Osteoblast (primary cell): ENCODE measurements around the gene CPNE1. TPM values are rescaled to one million over a fixed set of nuclear protein-coding genes. Genes with fewer than 3 reads are reported as not detected.

Experiments used
- DNase-seq: peaks from one replicate; pipeline ENCODE4 v3.0.0; 2011; ENCODE audit warnings: low spot score, mixed read lengths; ENCODE audit not compliant: insufficient read length; ENCODE audit errors: missing footprints
- H2AFZ ChIP-seq: 2 replicates; pipeline ENCODE4 v1.6.0; 2011; ENCODE audit warnings: mild to moderate bottlenecking, low read length
- H3K27ac ChIP-seq: 2 replicates; pipeline ENCODE4 v1.5.1; 2011; ENCODE audit warnings: mild to moderate bottlenecking, low read depth, low read length, moderate library complexity
- H3K27me3 ChIP-seq: 2 replicates; pipeline ENCODE4 v1.6.0; 2012; ENCODE audit warnings: mild to moderate bottlenecking, control low read depth, inconsistent platforms, low read length, moderate library complexity; ENCODE audit not compliant: insufficient read depth
- H3K36me3 ChIP-seq: 2 replicates; pipeline ENCODE4 v1.5.1; 2011; ENCODE audit warnings: mild to moderate bottlenecking, low read length, control low read depth, moderate library complexity; ENCODE audit not compliant: insufficient read depth
- H3K4me1 ChIP-seq: 2 replicates; pipeline ENCODE4 v1.5.1; 2011; ENCODE audit warnings: mild to moderate bottlenecking, low read length, control low read depth, moderate library complexity; ENCODE audit not compliant: insufficient read depth
- H3K4me2 ChIP-seq: 2 replicates; pipeline ENCODE4 v1.6.0; 2011; ENCODE audit warnings: mild to moderate bottlenecking, low read length; ENCODE audit not compliant: insufficient read depth
- H3K4me3 ChIP-seq: fragments of 200-600 bp; sonication (generic); 3 replicates; pipeline ENCODE4 v1.5.1; 2012; ENCODE audit warnings: mild to moderate bottlenecking, low read length, inconsistent platforms; ENCODE audit not compliant: insufficient read depth
- H3K79me2 ChIP-seq: 2 replicates; pipeline ENCODE4 v1.6.0; 2012; ENCODE audit warnings: mild to moderate bottlenecking, low read length, control low read depth, inconsistent platforms; ENCODE audit not compliant: insufficient read depth
- H3K9me3 ChIP-seq: 2 replicates; pipeline ENCODE4 v1.5.1; 2011; ENCODE audit warnings: low read depth, low read length, control low read depth
- H4K20me1 ChIP-seq: 2 replicates; pipeline ENCODE4 v1.6.0; 2012; ENCODE audit warnings: mild to moderate bottlenecking, low read length, control low read depth; ENCODE audit not compliant: insufficient read depth
- total RNA-seq: library from RNA; depleted of rRNA; stranded (reverse); fragments of >200 nt; gene quantifications from 2 replicates; pipeline ENCODE4 v1.2.3, GENCODE V29; 2012
- TF ChIP-seq, protein P1 (sequence below): IDR thresholded peaks from 2 replicates; pipeline ENCODE4 v1.5.1; 2011; ENCODE audit warnings: mild to moderate bottlenecking, low read depth, low read length, moderate library complexity; ENCODE audit errors: extremely low read depth

The CPNE1 gene
- total RNA-seq, 1 donor = 165 TPM

DNA sequence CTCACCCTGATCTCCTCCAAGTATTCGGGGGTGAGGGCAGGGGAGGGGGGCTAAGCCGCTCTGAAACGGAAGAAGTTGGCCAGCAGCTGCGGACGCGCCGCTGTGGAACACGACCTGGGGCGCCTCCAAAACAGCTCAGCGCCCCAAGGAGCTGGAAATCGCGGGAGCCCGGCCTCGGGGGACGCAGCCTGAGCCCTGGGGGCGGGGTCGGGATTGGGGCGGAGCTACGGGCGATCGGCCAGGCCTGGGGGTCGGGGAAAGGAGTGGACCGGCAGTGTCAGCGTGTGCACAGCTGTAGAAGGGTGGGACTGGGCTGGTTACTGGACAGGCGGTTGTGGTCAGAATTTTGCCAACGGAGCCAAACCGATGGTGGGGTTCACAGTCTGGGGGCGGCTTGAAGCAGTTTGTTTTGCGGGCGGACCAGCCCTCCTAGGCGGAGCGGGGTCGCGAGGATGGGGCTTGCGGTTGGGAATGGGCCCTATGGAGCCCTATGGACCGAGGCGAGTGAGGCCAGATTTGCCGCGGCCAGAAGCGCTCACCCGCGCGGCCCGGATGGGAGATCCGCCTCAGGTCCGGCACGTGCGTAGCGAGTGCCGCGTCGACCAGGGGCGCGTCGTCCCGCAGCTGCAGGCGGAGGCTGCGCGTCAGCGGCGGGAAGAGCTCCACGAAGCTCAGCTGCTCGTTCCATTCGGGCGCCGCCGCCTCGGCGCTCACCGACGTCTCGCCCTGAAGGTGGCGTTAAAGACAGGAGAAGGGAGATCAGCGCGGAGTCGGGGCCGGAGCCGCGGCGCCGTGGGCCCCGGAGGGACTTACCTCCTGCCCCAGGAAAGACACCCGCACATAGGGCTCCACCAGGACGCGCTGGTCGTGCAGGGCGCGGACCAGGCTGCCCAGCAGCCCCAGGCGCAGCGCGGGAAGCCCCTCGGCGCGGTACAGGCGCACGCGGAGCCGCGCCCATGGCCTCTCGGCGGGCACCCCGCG is 63.4 kb downstream of the CPNE1 start:
- peak; percentile 96 for DNase-seq
- H3K4me2 ChIP-seq = peak overlapping the region; percentile 81
- peaks cover 25% of the 10 kb centered on the region for H3K27me3 ChIP-seq
- peaks cover 7% of the 10 kb centered on the region for H3K4me1 ChIP-seq
- no peak overlapping the region for H3K27ac ChIP-seq
- H3K79me2 ChIP-seq = no peaks in the 10 kb centered on the region
- TF ChIP-seq, protein P1, sequence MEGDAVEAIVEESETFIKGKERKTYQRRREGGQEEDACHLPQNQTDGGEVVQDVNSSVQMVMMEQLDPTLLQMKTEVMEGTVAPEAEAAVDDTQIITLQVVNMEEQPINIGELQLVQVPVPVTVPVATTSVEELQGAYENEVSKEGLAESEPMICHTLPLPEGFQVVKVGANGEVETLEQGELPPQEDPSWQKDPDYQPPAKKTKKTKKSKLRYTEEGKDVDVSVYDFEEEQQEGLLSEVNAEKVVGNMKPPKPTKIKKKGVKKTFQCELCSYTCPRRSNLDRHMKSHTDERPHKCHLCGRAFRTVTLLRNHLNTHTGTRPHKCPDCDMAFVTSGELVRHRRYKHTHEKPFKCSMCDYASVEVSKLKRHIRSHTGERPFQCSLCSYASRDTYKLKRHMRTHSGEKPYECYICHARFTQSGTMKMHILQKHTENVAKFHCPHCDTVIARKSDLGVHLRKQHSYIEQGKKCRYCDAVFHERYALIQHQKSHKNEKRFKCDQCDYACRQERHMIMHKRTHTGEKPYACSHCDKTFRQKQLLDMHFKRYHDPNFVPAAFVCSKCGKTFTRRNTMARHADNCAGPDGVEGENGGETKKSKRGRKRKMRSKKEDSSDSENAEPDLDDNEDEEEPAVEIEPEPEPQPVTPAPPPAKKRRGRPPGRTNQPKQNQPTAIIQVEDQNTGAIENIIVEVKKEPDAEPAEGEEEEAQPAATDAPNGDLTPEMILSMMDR = peak; percentile 22
- peak overlapping the region; percentile 55 for H3K4me3 ChIP-seq
- H3K36me3 ChIP-seq = no peaks in the 10 kb centered on the region
- no peaks in the 10 kb centered on the region for H3K9me3 ChIP-seq
- peak overlapping the region; percentile 62 for H2AFZ ChIP-seq
- H4K20me1 ChIP-seq = no peaks in the 10 kb centered on the region

- peaks cover 7% of the 10 kb centered on the region for H3K4me1 ChIP-seq
- no peaks in the 10 kb centered on the region for H3K36me3 ChIP-seq
- TF ChIP-seq, protein P1 = no peak
- no peaks in the 10 kb centered on the region for H3K79me2 ChIP-seq
- H3K27ac ChIP-seq = no peak overlapping the region
- H3K27me3 ChIP-seq = peaks cover 25% of the 10 kb centered on the region
- no peaks in the 10 kb centered on the region for H4K20me1 ChIP-seq
- peak overlapping the region; percentile 81 for H3K4me2 ChIP-seq
- H2AFZ ChIP-seq = no peak overlapping the region
- no peak for DNase-seq
- no peaks in the 10 kb centered on the region for H3K9me3 ChIP-seq
- H3K4me3 ChIP-seq = peak overlapping the region; percentile 55
These were observed 64.3 kb downstream of the CPNE1 start for GRCh38 chr20:35600176-35600992.

GRCh38 chr20:35599776-35600120 is 65.0 kb downstream of the CPNE1 start:
- no peak overlapping the region for H2AFZ ChIP-seq
- H3K79me2 ChIP-seq = no peaks in the 10 kb centered on the region
- no peaks in the 10 kb centered on the region for H4K20me1 ChIP-seq
- no peaks in the 10 kb centered on the region for H3K36me3 ChIP-seq
- H3K27ac ChIP-seq = no peak overlapping the region
- peaks cover 25% of the 10 kb centered on the region for H3K27me3 ChIP-seq
- TF ChIP-seq, protein P1 = no peak
- H3K4me1 ChIP-seq = peaks cover 7% of the 10 kb centered on the region
- H3K4me2 ChIP-seq = no peak overlapping the region
- H3K9me3 ChIP-seq = no peaks in the 10 kb centered on the region
- no peak overlapping the region for H3K4me3 ChIP-seq
- no peak for DNase-seq
